Measurements from ENCODE around the gene CD47.

DNA sequence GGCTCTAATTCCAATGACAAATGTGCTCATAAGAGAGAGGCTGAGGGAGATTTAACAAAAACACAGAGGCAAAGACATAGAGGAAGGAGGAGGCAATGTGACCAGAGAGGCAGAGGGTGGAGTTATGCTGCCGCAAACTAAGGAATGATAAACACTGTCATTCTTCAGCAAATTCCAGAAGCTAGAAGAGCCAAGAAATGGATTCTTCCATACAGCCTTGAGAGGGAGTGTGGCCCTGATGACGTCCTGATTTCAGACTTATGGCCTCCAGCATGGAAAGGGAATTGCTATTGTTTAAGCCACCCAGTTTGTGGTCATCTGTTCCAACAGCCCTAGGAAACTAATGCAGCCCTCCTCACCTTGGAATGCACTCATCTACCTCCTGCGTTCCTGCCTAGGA lies 30.5 kb downstream of the CD47 start:
- TF ChIP-seq POLR2A (IDR thresholded peaks at IDR 0.05), result no peak
- TF ChIP-seq, protein P1, sequence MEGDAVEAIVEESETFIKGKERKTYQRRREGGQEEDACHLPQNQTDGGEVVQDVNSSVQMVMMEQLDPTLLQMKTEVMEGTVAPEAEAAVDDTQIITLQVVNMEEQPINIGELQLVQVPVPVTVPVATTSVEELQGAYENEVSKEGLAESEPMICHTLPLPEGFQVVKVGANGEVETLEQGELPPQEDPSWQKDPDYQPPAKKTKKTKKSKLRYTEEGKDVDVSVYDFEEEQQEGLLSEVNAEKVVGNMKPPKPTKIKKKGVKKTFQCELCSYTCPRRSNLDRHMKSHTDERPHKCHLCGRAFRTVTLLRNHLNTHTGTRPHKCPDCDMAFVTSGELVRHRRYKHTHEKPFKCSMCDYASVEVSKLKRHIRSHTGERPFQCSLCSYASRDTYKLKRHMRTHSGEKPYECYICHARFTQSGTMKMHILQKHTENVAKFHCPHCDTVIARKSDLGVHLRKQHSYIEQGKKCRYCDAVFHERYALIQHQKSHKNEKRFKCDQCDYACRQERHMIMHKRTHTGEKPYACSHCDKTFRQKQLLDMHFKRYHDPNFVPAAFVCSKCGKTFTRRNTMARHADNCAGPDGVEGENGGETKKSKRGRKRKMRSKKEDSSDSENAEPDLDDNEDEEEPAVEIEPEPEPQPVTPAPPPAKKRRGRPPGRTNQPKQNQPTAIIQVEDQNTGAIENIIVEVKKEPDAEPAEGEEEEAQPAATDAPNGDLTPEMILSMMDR (IDR thresholded peaks at IDR 0.05), result no peak
